ENCODE measurements around the gene TIMP1. TPM values are rescaled to one million over a fixed set of nuclear protein-coding genes. Genes with fewer than 3 reads are reported as not detected.
A peak's percentile ranks its signal among the peaks of the same experiment; 100 is the strongest.

Gene TIMP1
- total and polyA plus RNA-seq, 10 of the 15 experiments (the other 5 are each of a cell fraction or from before 2014, with no cell fraction given): 101 to 341 (median 134) TPM

GRCh38 chrX:47579537-47579936 is 2.7 kb upstream of the TIMP1 start:
- intact Hi-C loops (cut with micrococcal nuclease; ENCODE audit: unreplicated experiment) (no loop called here), in situ Hi-C loops (cut with MboI) (no loop called here)
- Histone ChIP-seq H3K4me1 (ENCODE audit: control insufficient read depth, insufficient read depth, low read length) (peaks cover 8% of the 10 kb centered on the region), H3K36me3 (ENCODE audit: control insufficient read depth in 2 of 2, insufficient read depth in 2 of 2, low read length in 1 of 2) (no peaks in the 10 kb centered on the region), H3K9me3 (replicated peaks; ENCODE audit: control insufficient read depth, insufficient read depth, low read length) (no peaks in the 10 kb centered on the region; the same call in 2 of the 3 replicates), H4K20me1 (ENCODE audit: control insufficient read depth, insufficient read depth) (no peaks in the 10 kb centered on the region), H3K9ac (ENCODE audit: control insufficient read depth, insufficient read depth, low read length) (no peak overlapping the region), H3K79me2 (ENCODE audit: control insufficient read depth, insufficient read depth, low read length) (no peaks in the 10 kb centered on the region; the same call in 1 of the 2 replicates), H3K27ac (ENCODE audit: control insufficient read depth, insufficient read depth) (no peak overlapping the region), H2AFZ (ENCODE audit: control insufficient read depth, low read depth, low read length) (no peak overlapping the region), H3K4me2 (ENCODE audit: control insufficient read depth, insufficient read depth) (no peak overlapping the region), H3K4me3 (no peak overlapping the region), H3K27me3 (replicated peaks in 1 of 2; ENCODE audit: control insufficient read depth in 2 of 2, insufficient read depth in 2 of 2, low read length in 1 of 2) (no peaks in the 10 kb centered on the region)
- ChIA-PET POLR2A (interaction anchor here (0.5 to 1.3 kb wide), 4 partner anchors 15 to 1356 kb away, joined by 3 to 4 read pairs (median 3); no protein-coding TSS in a partner anchor), SMC1A (ENCODE audit: uncharacterized antibody, unreplicated experiment) (interaction anchor here (1.0 kb wide), 1 partner anchor 49 kb away, joined by 4 read pairs; no protein-coding TSS in a partner anchor), RAD21 (ENCODE audit: unreplicated experiment) (interaction anchor here (0.6 to 1.2 kb wide), 4 partner anchors 13 to 705 kb away, joined by 3 to 4 read pairs (median 4); partner anchors contain the start of gene ELK1), CTCF (interaction anchor here (1.1 to 1.8 kb wide), 3 partner anchors 11 to 49 kb away, joined by 3 to 7 read pairs (median 4); no protein-coding TSS in a partner anchor)
- 0% methylated on average over 8 of the region's 9 CpGs for WGBS (ENCODE audit: insufficient coverage, insufficient replicate concordance, low lambda C conversion rate, missing lambda C conversion rate)
- TF ChIP-seq HDAC2 (IDR thresholded peaks at IDR 0.05) (no peak), RBBP5 (conservative IDR thresholded peaks at IDR 0.05) (no peak), ZNF24 (IDR thresholded peaks at IDR 0.05) (no peak), KLF5 (IDR thresholded peaks at IDR 0.05; ENCODE audit: partially characterized antibody) (no peak), CREB1 (IDR thresholded peaks at IDR 0.05; ENCODE audit: low read depth) (0 out of 2 replicates have a peak, but pooled peaks have one; percentile 15), CREM (IDR thresholded peaks at IDR 0.05; ENCODE audit: low read depth) (no peak), SPI1 (IDR thresholded peaks at IDR 0.05; ENCODE audit: borderline replicate concordance, insufficient read depth, low read depth, low read length) (peak; percentile 38; the same call in 1 of the 2 replicates), ZNF384 (IDR thresholded peaks at IDR 0.05; ENCODE audit: borderline replicate concordance, low read depth, low read length) (no peak), ZNF274 (IDR thresholded peaks at IDR 0.05; ENCODE audit: insufficient read depth, insufficient read length) (no peak), MEF2A (IDR thresholded peaks at IDR 0.05; ENCODE audit: insufficient read depth, low read depth, low read length) (no peak), MYB (IDR thresholded peaks at IDR 0.05; ENCODE audit: borderline replicate concordance, low read depth, low read length) (no peak), MTA2 (IDR thresholded peaks at IDR 0.05; ENCODE audit: low read depth) (no peak), JUNB (IDR thresholded peaks at IDR 0.05) (peak; percentile 23; the same call in 1 of the 2 replicates), RELA (IDR thresholded peaks at IDR 0.05; ENCODE audit: borderline replicate concordance, partially characterized antibody) (no peak), HDAC6 (IDR thresholded peaks at IDR 0.05; ENCODE audit: unreplicated experiment) (no peak)
- no TSS peak for BruUV-seq (replicated peaks)
- ATAC-seq (peak; percentile 66), DNase-seq (ENCODE audit: low read depth, low spot score) (no peak), FAIRE-seq (peak; percentile 75)

All from GM12878 (cell line).